Measurements from ENCODE around the gene ALX4.
A peak's percentile ranks its signal among the peaks of the same experiment; 100 is the strongest.

ALX4 gene

GRCh38 chr11:44326615-44327475 is 16.9 kb upstream of the ALX4 start:
- no peak for DNase-seq (ENCODE audit: low read depth)
- peak; percentile 17 for TF ChIP-seq CTCF (IDR thresholded peaks at IDR 0.05; ENCODE audit: low read depth, low read length, missing control alignments)
- in situ Hi-C loops (cut with HindIII; ENCODE audit: low sequenced_read_pairs), result no loop called here
- no peak overlapping the region for H3K4me3 ChIP-seq (ENCODE audit: low read depth, low read length)

GRCh38 chr11:44325698-44326097 is 15.8 kb upstream of the ALX4 start:
- no peak for TF ChIP-seq CTCF (IDR thresholded peaks at IDR 0.05; ENCODE audit: low read depth, low read length, missing control alignments)
- in situ Hi-C loops (cut with HindIII; ENCODE audit: low sequenced_read_pairs), result no loop called here
- no peak for DNase-seq (ENCODE audit: low read depth)
- no peak overlapping the region for H3K4me3 ChIP-seq (ENCODE audit: low read depth, low read length)

- in situ Hi-C loops (cut with HindIII; ENCODE audit: low sequenced_read_pairs), result loop anchor here (5.0 kb wide), 1 partner anchor 78 kb away; no protein-coding TSS in a partner anchor
- TF ChIP-seq CTCF (IDR thresholded peaks at IDR 0.05; ENCODE audit: low read depth, low read length, missing control alignments), result no peak
- no peak for DNase-seq (ENCODE audit: low read depth)
- no peak overlapping the region for H3K4me3 ChIP-seq (ENCODE audit: low read depth, low read length)
These were observed 15.0 kb upstream of the ALX4 start for GRCh38 chr11:44324749-44325525.

GRCh38 chr11:44324222-44324621 is 14.3 kb upstream of the ALX4 start:
- in situ Hi-C loops (cut with HindIII; ENCODE audit: low sequenced_read_pairs), result loop anchor here (5.0 kb wide), 1 partner anchor 77 kb away; no protein-coding TSS in a partner anchor
- no peak for TF ChIP-seq CTCF (IDR thresholded peaks at IDR 0.05; ENCODE audit: low read depth, low read length, missing control alignments)
- no peak overlapping the region for H3K4me3 ChIP-seq (ENCODE audit: low read depth, low read length)
- DNase-seq (ENCODE audit: low read depth), result no peak

- in situ Hi-C loops (cut with HindIII; ENCODE audit: low sequenced_read_pairs), result loop anchor here (5.0 kb wide), 1 partner anchor 75 kb away; no protein-coding TSS in a partner anchor
- H3K4me3 ChIP-seq (ENCODE audit: low read depth, low read length), result no peak overlapping the region
These were observed 12.3 kb upstream of the ALX4 start for GRCh38 chr11:44322243-44322642.

More at GRCh38 chr11:44322243-44322642, 12.3 kb upstream of the ALX4 start:
- DNase-seq (ENCODE audit: low read depth), result no peak
- TF ChIP-seq CTCF (IDR thresholded peaks at IDR 0.05; ENCODE audit: low read depth, low read length, missing control alignments), result no peak

Measured in astrocyte of the cerebellum (primary cell).